Glutamatergic neuron (in vitro differentiated cells): ENCODE data around the gene TERB1. TPM values are rescaled to one million over a fixed set of nuclear protein-coding genes. Genes with fewer than 3 reads are reported as not detected.

ENCODE experiments used
- DNase-seq: peaks from one replicate; pipeline ENCODE4 v3.0.0; 2022
- H3K27ac Mint-ChIP-seq: one replicate; pipeline ENCODE4 v1.8.0; 2020; ENCODE audit warnings: mild to moderate bottlenecking, mixed read lengths, inconsistent platforms; ENCODE audit not compliant: unreplicated experiment
- H3K27me3 Mint-ChIP-seq: one replicate; pipeline ENCODE4 v1.8.0; 2020; ENCODE audit warnings: mild to moderate bottlenecking, moderate library complexity, mixed read lengths, inconsistent platforms; ENCODE audit not compliant: unreplicated experiment
- H3K36me3 Mint-ChIP-seq: one replicate; pipeline ENCODE4 v1.8.0; 2020; ENCODE audit warnings: mild to moderate bottlenecking, mixed read lengths, inconsistent platforms; ENCODE audit not compliant: unreplicated experiment
- H3K4me1 Mint-ChIP-seq: one replicate; pipeline ENCODE4 v1.8.0; 2020; ENCODE audit warnings: mild to moderate bottlenecking, low read depth, mixed read lengths, inconsistent platforms; ENCODE audit not compliant: unreplicated experiment
- H3K4me3 Mint-ChIP-seq: one replicate; pipeline ENCODE4 v1.8.0; 2020; ENCODE audit warnings: mild to moderate bottlenecking, mixed read lengths, inconsistent platforms; ENCODE audit not compliant: unreplicated experiment
- H3K9me3 Mint-ChIP-seq: one replicate; pipeline ENCODE4 v1.8.0; 2020; ENCODE audit warnings: mild to moderate bottlenecking, moderate library complexity, mixed read lengths, inconsistent platforms; ENCODE audit not compliant: unreplicated experiment
- CTCF ChIP-seq: fragments of 200-600 bp; sonication (generic); IDR thresholded peaks from one replicate; pipeline ENCODE4 v1.5.0; 2021; ENCODE audit not compliant: partially characterized antibody, unreplicated experiment
- total RNA-seq: library from RNA; stranded (reverse); fragmentation: NEBNext Ultra II Directional; extraction: Animal tissue kit (Norgen Biotek cat#: 25700); gene quantifications from one replicate; pipeline ENCODE4 v1.2.1, GENCODE V29; 2021; ENCODE audit not compliant: unreplicated experiment

Gene TERB1
- total RNA-seq, 1 donor from 2014 or later = 0.39 TPM

- no peak for TF ChIP-seq CTCF
- Mint-ChIP-seq H3K4me1 (no peaks in the 10 kb centered on the region), H3K27ac (no peak overlapping the region), H3K9me3 (peaks cover 1% of the 10 kb centered on the region), H3K36me3 (no peaks in the 10 kb centered on the region), H3K4me3 (no peak overlapping the region), H3K27me3 (no peaks in the 10 kb centered on the region)
- no peak for DNase-seq
Measured at GRCh38 chr16:66758086-66758485, 43.3 kb downstream of the TERB1 start.

- H3K4me1 Mint-ChIP-seq = peaks cover 5% of the 10 kb centered on the region
- TF ChIP-seq CTCF = no peak
- no peaks in the 10 kb centered on the region for H3K36me3 Mint-ChIP-seq
- H3K4me3 Mint-ChIP-seq = no peak overlapping the region
- H3K9me3 Mint-ChIP-seq = peaks cover 8% of the 10 kb centered on the region
- peaks cover 4% of the 10 kb centered on the region for H3K27me3 Mint-ChIP-seq
- H3K27ac Mint-ChIP-seq = no peak overlapping the region
- DNase-seq = no peak
Measured at GRCh38 chr16:66754819-66755218, 46.6 kb downstream of the TERB1 start.

GRCh38 chr16:66754211-66754610, 47.2 kb downstream of the TERB1 start:
- H3K27ac Mint-ChIP-seq = no peak overlapping the region
- no peak for TF ChIP-seq CTCF
- no peak overlapping the region for H3K4me3 Mint-ChIP-seq
- no peak for DNase-seq
- H3K27me3 Mint-ChIP-seq = peaks cover 4% of the 10 kb centered on the region
- peaks cover 10% of the 10 kb centered on the region for H3K4me1 Mint-ChIP-seq
- no peaks in the 10 kb centered on the region for H3K36me3 Mint-ChIP-seq
- peaks cover 9% of the 10 kb centered on the region for H3K9me3 Mint-ChIP-seq

GRCh38 chr16:66752958-66753357, 48.4 kb downstream of the TERB1 start:
- peaks cover 4% of the 10 kb centered on the region for H3K27me3 Mint-ChIP-seq
- H3K4me1 Mint-ChIP-seq = peaks cover 13% of the 10 kb centered on the region
- no peak for DNase-seq
- TF ChIP-seq CTCF = no peak
- H3K27ac Mint-ChIP-seq = no peak overlapping the region
- H3K36me3 Mint-ChIP-seq = no peaks in the 10 kb centered on the region
- no peak overlapping the region for H3K4me3 Mint-ChIP-seq
- peaks cover 9% of the 10 kb centered on the region for H3K9me3 Mint-ChIP-seq

- DNase-seq = no peak
- H3K9me3 Mint-ChIP-seq = peaks cover 9% of the 10 kb centered on the region
- no peak for TF ChIP-seq CTCF
- peak overlapping the region; percentile 59 for H3K27ac Mint-ChIP-seq
- peaks cover 4% of the 10 kb centered on the region for H3K27me3 Mint-ChIP-seq
- peak overlapping the region; percentile 71 for H3K4me3 Mint-ChIP-seq
- H3K4me1 Mint-ChIP-seq = peaks cover 13% of the 10 kb centered on the region
- H3K36me3 Mint-ChIP-seq = no peaks in the 10 kb centered on the region
Measured at GRCh38 chr16:66752379-66752778, 49.0 kb downstream of the TERB1 start.
